Activated CD4-positive, alpha-beta T cell treated with anti-CD3 and anti-CD28 coated beads, Interleukin-2, amount 10 ng/mL, durations not matched to agents 7 days and 5 days (primary cell): ENCODE data around the gene RMRP. TPM values are rescaled to one million over a fixed set of nuclear protein-coding genes. Genes with fewer than 3 reads are reported as not detected.
"Not testable (repeated sequence)": the region's sequence is repeated elsewhere in the genome, so short reads cannot be mapped to it uniquely, and the experiment has no call there.

Experiments used
- CTCF ChIA-PET: fragments of 350-600 bp; sonication (Branson Sonifier 250); formaldehyde crosslinking; loops from one replicate; lab custom pipeline; 2021; ENCODE audit warnings: antibody characterized with exemption; lab: Charles Lee
- POLR2A ChIA-PET: fragments of 350-600 bp; sonication (Branson Sonifier 250); formaldehyde crosslinking; loops from one replicate; lab custom pipeline; 2021; ENCODE audit warnings: antibody characterized with exemption; lab: Charles Lee
- DNase-seq: peaks from one replicate; pipeline ENCODE4 v3.0.0-alpha.2; 2020
- H3K27ac Mint-ChIP-seq: one replicate; pipeline ENCODE4 v1.8.0; 2021; ENCODE audit warnings: mild to moderate bottlenecking, moderate library complexity, mixed read lengths
- H3K27me3 Mint-ChIP-seq: one replicate; pipeline ENCODE4 v1.8.0; 2021; ENCODE audit warnings: mixed read lengths
- H3K36me3 Mint-ChIP-seq: one replicate; pipeline ENCODE4 v1.8.0; 2021; ENCODE audit warnings: low read depth, mixed read lengths
- H3K4me1 Mint-ChIP-seq: one replicate; pipeline ENCODE4 v1.8.0; 2021; ENCODE audit warnings: mixed read lengths
- H3K4me3 Mint-ChIP-seq: one replicate; pipeline ENCODE4 v1.8.0; 2021; ENCODE audit warnings: mild to moderate bottlenecking, moderate library complexity, mixed read lengths
- H3K9me3 Mint-ChIP-seq: one replicate; pipeline ENCODE4 v1.8.0; 2021; ENCODE audit warnings: mixed read lengths
- total RNA-seq, 2 experiments: library from RNA; stranded (reverse); gene quantifications; one replicate each; pipeline ENCODE4 v1.2.3, GENCODE V29; 2021

Gene RMRP
- total RNA-seq, 2 experiments from 2014 or later, result 1,959 to 11,185 TPM

GRCh38 chr9:35649431-35650340 lies 8.1 kb downstream of the RMRP start:
- ChIA-PET POLR2A (interaction anchor here (0.6 kb wide), 1 partner anchor 101 kb away, joined by 3 read pairs; no protein-coding TSS in a partner anchor), CTCF (interaction anchor here (1.0 to 8.1 kb wide), 10 partner anchors 8 to 82 kb away, joined by 3 to 92 read pairs (median 6); partner anchors contain the start of genes ARHGEF39, CCDC107, CREB3 and RMRP)
- peak; percentile 58 for DNase-seq
- H3K36me3 Mint-ChIP-seq, result peaks cover 33% of the 10 kb centered on the region
- no peaks in the 10 kb centered on the region for H3K27me3 Mint-ChIP-seq
- peak overlapping the region; percentile 92 for H3K27ac Mint-ChIP-seq
- H3K9me3 Mint-ChIP-seq, result no peaks in the 10 kb centered on the region
- peak overlapping the region; percentile 92 for H3K4me3 Mint-ChIP-seq
- H3K4me1 Mint-ChIP-seq, result peaks cover 61% of the 10 kb centered on the region

GRCh38 chr9:35646533-35647265 lies 11.1 kb downstream of the RMRP start:
- Mint-ChIP-seq H3K27ac (peak overlapping the region; percentile 94), H3K27me3 (no peaks in the 10 kb centered on the region), H3K36me3 (peaks cover 48% of the 10 kb centered on the region), H3K4me3 (peak overlapping the region; percentile 92), H3K4me1 (peaks cover 64% of the 10 kb centered on the region), H3K9me3 (no peaks in the 10 kb centered on the region)
- ChIA-PET CTCF (interaction anchor here (0.5 to 8.1 kb wide), 26 partner anchors 8 to 552 kb away, joined by 3 to 92 read pairs (median 6); partner anchors contain the start of genes ARHGEF39, CCDC107, CREB3 and RMRP), POLR2A (interaction anchor here (0.9 to 1.8 kb wide), 4 partner anchors 18 to 43 kb away, joined by 3 to 9 read pairs (median 4); partner anchors contain the start of gene ARHGEF39)
- DNase-seq, result peak; percentile 94

DNA sequence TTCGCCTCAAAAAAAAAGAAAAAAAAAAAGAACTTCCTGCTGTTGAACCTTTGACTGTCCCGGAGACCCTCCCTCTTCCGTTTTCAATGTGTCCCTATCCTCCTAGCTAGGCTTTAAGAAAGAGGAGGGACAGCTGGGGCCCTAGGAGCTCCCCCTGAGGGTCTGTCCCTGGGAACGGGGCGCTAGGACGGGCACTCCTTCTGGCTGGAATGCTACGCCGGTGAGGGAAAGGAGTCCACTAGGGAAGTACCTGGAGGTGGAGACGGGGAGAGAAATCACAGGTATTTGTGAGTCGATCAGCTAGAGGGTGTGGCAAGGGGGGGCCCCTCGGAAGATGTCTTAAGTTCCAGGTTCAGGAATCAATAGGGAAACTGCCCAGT lies 11.7 kb downstream of the RMRP start:
- Mint-ChIP-seq H3K27me3 (no peaks in the 10 kb centered on the region), H3K4me1 (peaks cover 64% of the 10 kb centered on the region), H3K36me3 (peaks cover 54% of the 10 kb centered on the region), H3K4me3 (peak overlapping the region; percentile 92), H3K27ac (peak overlapping the region; percentile 94), H3K9me3 (peaks cover 3% of the 10 kb centered on the region)
- ChIA-PET CTCF (interaction anchor here (0.6 to 8.1 kb wide), 16 partner anchors 11 to 1598 kb away, joined by 3 to 92 read pairs (median 10); partner anchors contain the start of genes ARHGEF39, CCDC107, CREB3 and RMRP), POLR2A (interaction anchor here (0.9 to 1.8 kb wide), 2 partner anchors 35 to 43 kb away, joined by 3 to 9 read pairs; no protein-coding TSS in a partner anchor)
- no peak for DNase-seq

- not testable (repeated sequence) for DNase-seq, H3K9me3 Mint-ChIP-seq, H3K27me3 Mint-ChIP-seq
- ChIA-PET POLR2A (interaction anchor here (1.8 kb wide), 1 partner anchor 35 kb away, joined by 9 read pairs; no protein-coding TSS in a partner anchor), CTCF (interaction anchor here (0.6 to 8.1 kb wide), 17 partner anchors 8 to 1598 kb away, joined by 3 to 92 read pairs (median 10); partner anchors contain the start of genes ARHGEF39, CCDC107, CREB3 and RMRP)
- Mint-ChIP-seq H3K27ac (peak overlapping the region; percentile 94), H3K36me3 (peaks cover 58% of the 10 kb centered on the region), H3K4me1 (peaks cover 64% of the 10 kb centered on the region), H3K4me3 (peak overlapping the region; percentile 92)
Measured at GRCh38 chr9:35645736-35646135, 12.1 kb downstream of the RMRP start.

DNA sequence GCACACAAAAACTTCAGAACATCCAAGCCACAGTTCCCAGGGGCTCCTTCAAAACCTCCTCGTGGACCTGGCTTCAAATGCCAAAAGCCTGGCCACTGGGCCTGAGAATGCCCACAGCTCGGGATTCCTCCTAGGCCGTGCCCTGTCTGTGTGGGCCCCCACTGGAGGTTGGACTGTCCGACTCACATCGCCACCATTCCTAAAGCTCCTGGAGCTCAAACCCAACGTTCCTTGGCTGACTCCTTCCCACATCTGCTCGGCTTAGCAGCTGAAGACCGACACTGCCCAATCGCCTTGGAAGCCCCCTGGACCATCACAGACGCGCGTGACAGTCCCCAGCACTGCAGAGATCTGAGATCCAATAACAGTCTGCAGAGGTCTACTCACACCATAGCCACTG lies 14.8 kb downstream of the RMRP start:
- Mint-ChIP-seq H3K9me3 (peaks cover 12% of the 10 kb centered on the region), H3K36me3 (peaks cover 50% of the 10 kb centered on the region), H3K27ac (no peak overlapping the region), H3K27me3 (no peaks in the 10 kb centered on the region), H3K4me1 (peaks cover 71% of the 10 kb centered on the region), H3K4me3 (no peak overlapping the region)
- POLR2A ChIA-PET, result no interaction called here
- no peak for DNase-seq
- CTCF ChIA-PET, result interaction anchor here (0.6 to 1.4 kb wide), 3 partner anchors 11 to 32 kb away, joined by 3 to 5 read pairs (median 4); no protein-coding TSS in a partner anchor

- peaks cover 67% of the 10 kb centered on the region for H3K4me1 Mint-ChIP-seq
- DNase-seq, POLR2A ChIA-PET, H3K4me3 Mint-ChIP-seq, CTCF ChIA-PET, H3K27me3 Mint-ChIP-seq, H3K27ac Mint-ChIP-seq: not testable (repeated sequence)
- H3K36me3 Mint-ChIP-seq, result peaks cover 50% of the 10 kb centered on the region
- H3K9me3 Mint-ChIP-seq, result peaks cover 12% of the 10 kb centered on the region
Measured at GRCh38 chr9:35641478-35641877, 16.3 kb downstream of the RMRP start.

GRCh38 chr9:35640431-35640830 lies 17.4 kb downstream of the RMRP start:
- H3K4me3 Mint-ChIP-seq, DNase-seq, H3K27me3 Mint-ChIP-seq, POLR2A ChIA-PET, H3K27ac Mint-ChIP-seq: not testable (repeated sequence)
- CTCF ChIA-PET, result interaction anchor here (1.0 to 2.6 kb wide), 5 partner anchors 10 to 91 kb away, joined by 3 to 9 read pairs (median 6); partner anchors contain the start of gene TLN1
- H3K4me1 Mint-ChIP-seq, result peaks cover 66% of the 10 kb centered on the region
- H3K9me3 Mint-ChIP-seq, result peaks cover 12% of the 10 kb centered on the region
- H3K36me3 Mint-ChIP-seq, result peaks cover 45% of the 10 kb centered on the region

DNA sequence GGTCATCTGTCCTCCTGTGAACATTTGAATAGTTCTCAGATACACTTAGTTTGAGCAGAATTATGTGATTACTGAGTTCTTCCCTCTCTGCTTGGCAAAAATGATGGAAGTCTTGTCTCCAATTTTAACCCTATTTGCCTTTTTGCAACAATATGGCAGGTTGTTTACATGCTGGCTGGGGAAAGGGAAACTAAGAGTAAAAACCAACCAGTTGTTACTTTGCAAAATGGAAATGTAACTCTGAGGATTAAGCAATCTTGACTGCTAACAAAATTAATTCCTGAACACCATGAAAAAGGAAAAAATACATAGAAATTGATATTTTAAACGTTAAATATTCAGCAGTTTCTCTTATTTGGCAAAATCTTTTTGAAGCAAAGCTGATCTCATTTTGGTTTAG lies 18.2 kb downstream of the RMRP start:
- peaks cover 12% of the 10 kb centered on the region for H3K9me3 Mint-ChIP-seq
- peak overlapping the region; percentile 87 for H3K27ac Mint-ChIP-seq
- peaks cover 44% of the 10 kb centered on the region for H3K36me3 Mint-ChIP-seq
- H3K27me3 Mint-ChIP-seq, result no peaks in the 10 kb centered on the region
- H3K4me1 Mint-ChIP-seq, result peaks cover 61% of the 10 kb centered on the region
- POLR2A ChIA-PET, result no interaction called here
- no peak for DNase-seq
- peak overlapping the region; percentile 41 for H3K4me3 Mint-ChIP-seq
- CTCF ChIA-PET, result interaction anchor here (0.7 to 2.6 kb wide), 6 partner anchors 9 to 92 kb away, joined by 3 to 9 read pairs (median 4); partner anchors contain the start of gene TLN1

DNA sequence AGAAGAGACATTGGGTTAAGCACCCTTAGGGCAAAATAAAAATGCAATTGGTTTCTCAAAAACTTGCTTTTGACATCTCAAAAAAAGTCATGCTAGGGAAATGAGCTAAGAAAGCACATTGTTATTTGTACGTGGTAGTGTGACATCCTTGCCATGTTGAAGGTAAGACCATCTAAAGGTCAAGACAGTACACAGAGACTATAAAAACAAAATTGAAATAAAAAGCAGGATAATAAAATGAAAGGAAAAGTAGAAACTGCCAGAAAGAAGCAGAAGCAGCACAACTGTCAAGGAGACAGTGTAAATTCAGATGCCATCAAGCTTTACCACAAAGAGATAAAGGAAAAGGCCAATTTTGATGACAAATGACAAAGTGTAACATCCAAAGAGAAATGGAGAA lies 18.6 kb downstream of the RMRP start:
- Mint-ChIP-seq H3K9me3 (peaks cover 12% of the 10 kb centered on the region), H3K27ac (peak overlapping the region; percentile 87), H3K4me3 (peak overlapping the region; percentile 41), H3K36me3 (peaks cover 40% of the 10 kb centered on the region), H3K4me1 (peaks cover 57% of the 10 kb centered on the region)
- CTCF ChIA-PET, result interaction anchor here (0.7 to 2.6 kb wide), 6 partner anchors 9 to 92 kb away, joined by 3 to 9 read pairs (median 4); partner anchors contain the start of gene TLN1
- POLR2A ChIA-PET, H3K27me3 Mint-ChIP-seq, DNase-seq: not testable (repeated sequence)

DNA sequence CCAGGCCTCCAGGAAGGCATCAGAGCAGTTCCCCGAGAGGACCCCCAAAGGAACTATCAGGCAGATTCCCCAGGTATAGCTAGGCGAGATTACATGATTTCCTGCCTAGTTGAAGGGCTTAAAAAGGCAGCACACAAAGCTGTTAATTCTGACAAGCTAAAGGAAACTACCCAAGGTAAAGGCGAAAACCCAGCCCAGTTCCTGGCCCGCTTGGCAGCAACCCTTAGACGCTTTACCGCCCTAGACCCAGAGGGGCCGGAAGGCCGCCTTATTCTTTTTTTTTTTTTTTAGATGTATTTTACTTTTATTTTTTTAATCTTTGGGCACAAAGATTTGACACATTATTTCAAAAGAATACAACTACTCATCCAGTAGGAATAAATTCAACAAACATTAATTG lies 19.1 kb downstream of the RMRP start:
- Mint-ChIP-seq H3K36me3 (peaks cover 40% of the 10 kb centered on the region), H3K27ac (peak overlapping the region; percentile 88), H3K9me3 (peaks cover 12% of the 10 kb centered on the region), H3K4me1 (peaks cover 57% of the 10 kb centered on the region)
- peak; percentile 47 for DNase-seq
- CTCF ChIA-PET, result interaction anchor here (0.6 to 2.6 kb wide), 6 partner anchors 8 to 58 kb away, joined by 3 to 9 read pairs (median 6); no protein-coding TSS in a partner anchor
- POLR2A ChIA-PET, H3K27me3 Mint-ChIP-seq, H3K4me3 Mint-ChIP-seq: not testable (repeated sequence)

- H3K4me3 Mint-ChIP-seq, DNase-seq, H3K27ac Mint-ChIP-seq, POLR2A ChIA-PET, H3K27me3 Mint-ChIP-seq, CTCF ChIA-PET: not testable (repeated sequence)
- peaks cover 12% of the 10 kb centered on the region for H3K9me3 Mint-ChIP-seq
- H3K36me3 Mint-ChIP-seq, result peaks cover 31% of the 10 kb centered on the region
- peaks cover 51% of the 10 kb centered on the region for H3K4me1 Mint-ChIP-seq
Measured at GRCh38 chr9:35637427-35637955, 20.3 kb downstream of the RMRP start.
